Muscle layer of colon (tissue), 2 donors: ENCODE results near the gene CYP2E1.
"Not testable (repeated sequence)": the region's sequence is repeated elsewhere in the genome, so short reads cannot be mapped to it uniquely, and the experiment has no call there.

Source experiments
- H3K27ac ChIP-seq: one replicate; pipeline ENCODE4 v1.7.0; 2013; ENCODE audit warnings: low read depth, mild to moderate bottlenecking, low read length, moderate library complexity
- H3K27me3 ChIP-seq, 2 donors: one replicate each; pipeline ENCODE4 v1.7.0; 2013; ENCODE audit warnings: low read length in 2 of 2, mild to moderate bottlenecking in 2 of 2; ENCODE audit not compliant: insufficient read depth in 2 of 2, control insufficient read depth in 1 of 2
- H3K36me3 ChIP-seq: one replicate; pipeline ENCODE4 v1.7.0; 2013; ENCODE audit warnings: mild to moderate bottlenecking, low read length; ENCODE audit not compliant: insufficient read depth
- H3K4me1 ChIP-seq: one replicate; pipeline ENCODE4 v1.7.0; 2013; ENCODE audit warnings: mild to moderate bottlenecking, low read length; ENCODE audit not compliant: insufficient read depth
- H3K4me3 ChIP-seq, 2 donors: one replicate each; pipeline ENCODE4 v1.7.0; 2013; ENCODE audit warnings: low read length in 2 of 2, low read depth in 1 of 2, mild to moderate bottlenecking in 1 of 2, moderate library complexity in 1 of 2
- H3K9ac ChIP-seq: one replicate; pipeline ENCODE4 v1.7.0; 2013; ENCODE audit warnings: low read length
- H3K9me3 ChIP-seq: one replicate; pipeline ENCODE4 v1.7.0; 2013; ENCODE audit warnings: mild to moderate bottlenecking, low read length
- donor health status: abdominal sarcoma.
- donor health status: Adenocarcinoma of cecum.

The CYP2E1 gene

GRCh38 chr10:133526957-133527588, at the start of gene CYP2E1:
CYP2E1 (plus strand) TSS chr10:133527363; CDS start chr10:133527396, 33 bp downstream.
- Histone ChIP-seq H3K27me3 (peaks cover 12 to 39% of the 10 kb centered on the region in 2 donors), H3K4me1 (peaks cover 16% of the 10 kb centered on the region), H3K36me3 (no peaks in the 10 kb centered on the region), H3K9ac (no peak within 1 kb of the TSS), H3K4me3 (no peak within 1 kb of the TSS), H3K9me3 (peaks cover 9% of the 10 kb centered on the region), H3K27ac (no peak within 1 kb of the TSS)

GRCh38 chr10:133481086-133481643, 46.0 kb upstream of the CYP2E1 start:
- no peak overlapping the region for H3K4me3 ChIP-seq
- H3K4me1 ChIP-seq: no peaks in the 10 kb centered on the region
- no peak overlapping the region for H3K9ac ChIP-seq
- no peaks in the 10 kb centered on the region for H3K27me3 ChIP-seq
- H3K27ac ChIP-seq: no peak overlapping the region
- H3K9me3 ChIP-seq: peaks cover 3% of the 10 kb centered on the region
- no peaks in the 10 kb centered on the region for H3K36me3 ChIP-seq

GRCh38 chr10:133481657-133482056, 45.5 kb upstream of the CYP2E1 start:
- Histone ChIP-seq H3K4me3 (no peak overlapping the region), H3K9ac (no peak overlapping the region), H3K36me3 (no peaks in the 10 kb centered on the region), H3K9me3 (peaks cover 4% of the 10 kb centered on the region), H3K27me3 (no peaks in the 10 kb centered on the region), H3K4me1 (no peaks in the 10 kb centered on the region), H3K27ac (no peak overlapping the region)

- H3K4me3 ChIP-seq: no peak overlapping the region
- H3K4me1 ChIP-seq: no peaks in the 10 kb centered on the region
- no peak overlapping the region for H3K27ac ChIP-seq
- peaks cover 8% of the 10 kb centered on the region for H3K9me3 ChIP-seq
- no peaks in the 10 kb centered on the region for H3K27me3 ChIP-seq
- no peak overlapping the region for H3K9ac ChIP-seq
- no peaks in the 10 kb centered on the region for H3K36me3 ChIP-seq
Observed at GRCh38 chr10:133484818-133485217, 42.3 kb upstream of the CYP2E1 start.

GRCh38 chr10:133487085-133487484, 40.1 kb upstream of the CYP2E1 start:
- H3K9ac ChIP-seq: no peak overlapping the region
- no peak overlapping the region for H3K27ac ChIP-seq
- H3K9me3 ChIP-seq: peaks cover 8% of the 10 kb centered on the region
- no peaks in the 10 kb centered on the region for H3K36me3 ChIP-seq
- no peaks in the 10 kb centered on the region for H3K27me3 ChIP-seq
- no peaks in the 10 kb centered on the region for H3K4me1 ChIP-seq
- H3K4me3 ChIP-seq: no peak overlapping the region

- Histone ChIP-seq H3K27me3 (no peaks in the 10 kb centered on the region), H3K4me1 (no peaks in the 10 kb centered on the region), H3K4me3 (no peak overlapping the region), H3K9me3 (peaks cover 8% of the 10 kb centered on the region), H3K9ac (no peak overlapping the region), H3K36me3 (no peaks in the 10 kb centered on the region), H3K27ac (no peak overlapping the region)
Observed at GRCh38 chr10:133488354-133488753, 38.8 kb upstream of the CYP2E1 start.

GRCh38 chr10:133489816-133490588, 37.2 kb upstream of the CYP2E1 start:
- Histone ChIP-seq H3K9ac (no peak overlapping the region), H3K27ac (no peak overlapping the region), H3K9me3 (peaks cover 8% of the 10 kb centered on the region), H3K27me3 (no peaks in the 10 kb centered on the region), H3K4me3 (no peak overlapping the region), H3K36me3 (no peaks in the 10 kb centered on the region), H3K4me1 (no peaks in the 10 kb centered on the region)

GRCh38 chr10:133493562-133493961, 33.6 kb upstream of the CYP2E1 start:
- not testable (repeated sequence) for H3K36me3 ChIP-seq, H3K27ac ChIP-seq, H3K4me3 ChIP-seq, H3K27me3 ChIP-seq, H3K4me1 ChIP-seq, H3K9ac ChIP-seq, H3K9me3 ChIP-seq

GRCh38 chr10:133497363-133497762, 29.8 kb upstream of the CYP2E1 start:
- not testable (repeated sequence) for H3K4me3 ChIP-seq, H3K9me3 ChIP-seq, H3K27me3 ChIP-seq, H3K36me3 ChIP-seq, H3K9ac ChIP-seq, H3K4me1 ChIP-seq, H3K27ac ChIP-seq

- H3K4me3 ChIP-seq, H3K27me3 ChIP-seq, H3K36me3 ChIP-seq, H3K27ac ChIP-seq, H3K9me3 ChIP-seq, H3K9ac ChIP-seq, H3K4me1 ChIP-seq: not testable (repeated sequence)
Observed at GRCh38 chr10:133499176-133499575, 28.0 kb upstream of the CYP2E1 start.

GRCh38 chr10:133500897-133501296, 26.3 kb upstream of the CYP2E1 start:
- H3K4me3 ChIP-seq, H3K27me3 ChIP-seq, H3K36me3 ChIP-seq, H3K9ac ChIP-seq, H3K9me3 ChIP-seq, H3K4me1 ChIP-seq, H3K27ac ChIP-seq: not testable (repeated sequence)
